IMR-90 (cell line): Measurements from ENCODE around the gene ZPBP2. TPM values are rescaled to one million over a fixed set of nuclear protein-coding genes. Genes with fewer than 3 reads are reported as not detected.

Experiments
- ATAC-seq: fragments of 200-7000 bp; cut with Tn5 transposase; 2 replicates; pipeline ENCODE4 v1.9.1; 2020; ENCODE audit warnings: low read depth, mild to moderate bottlenecking, moderate library complexity
- BruUV-seq: library from RNA; stranded (reverse); fragments of 400-500 nt; replicated peaks from 2 replicates; lab custom pipeline; 2021; lab: Mats Ljungman, UMichigan
- CTCF ChIA-PET: fragments of 300-600 bp; formaldehyde crosslinking; extraction: SDS; loops from one replicate; lab custom pipeline; 2021; ENCODE audit warnings: antibody characterized with exemption; lab: Yijun Ruan, JAX
- POLR2A ChIA-PET: fragments of 300-600 bp; sonication (Branson Sonifier 250); formaldehyde crosslinking; loops from one replicate; lab custom pipeline; 2022; ENCODE audit warnings: antibody characterized with exemption; ENCODE audit not compliant: unreplicated experiment; lab: Charles Lee
- DNase-seq: peaks from one replicate; pipeline ENCODE4 v3.0.0; 2013
- H2AFZ ChIP-seq: replicated peaks from 2 replicates; pipeline ENCODE3; 2013; ENCODE audit warnings: low read length, mild to moderate bottlenecking; ENCODE audit not compliant: poor library complexity
- H2AK5ac ChIP-seq: 2 replicates; pipeline ENCODE4 v1.6.1; 2013; ENCODE audit warnings: low read depth, low read length, inconsistent platforms
- H2AK9ac ChIP-seq: replicated peaks from 2 replicates; pipeline ENCODE3; 2013; ENCODE audit warnings: mild to moderate bottlenecking, low read depth, low read length, moderate library complexity; ENCODE audit not compliant: poor library complexity
- H2BK120ac ChIP-seq: 2 replicates; pipeline ENCODE4 v1.6.1; 2013; ENCODE audit warnings: low read depth, low read length, inconsistent platforms
- H2BK15ac ChIP-seq: 3 replicates; pipeline ENCODE4 v1.6.1; 2013; ENCODE audit warnings: low read depth, low read length, inconsistent platforms
- H2BK20ac ChIP-seq: 2 replicates; pipeline ENCODE4 v1.6.1; 2013; ENCODE audit warnings: low read depth, mild to moderate bottlenecking, inconsistent platforms, low read length, moderate library complexity
- H2BK5ac ChIP-seq: 2 replicates; pipeline ENCODE4 v1.6.1; 2013; ENCODE audit warnings: mild to moderate bottlenecking, low read depth, low read length, inconsistent platforms; ENCODE audit not compliant: poor library complexity, severe bottlenecking
- H3K14ac ChIP-seq: replicated peaks from 2 replicates; pipeline ENCODE4 v1.6.1; 2013; ENCODE audit warnings: low read depth, low read length, inconsistent platforms
- H3K18ac ChIP-seq: 2 replicates; pipeline ENCODE4 v1.6.1; 2013; ENCODE audit warnings: low read depth, low read length, control low read depth
- H3K23ac ChIP-seq: 2 replicates; pipeline ENCODE4 v1.6.1; 2013; ENCODE audit warnings: low read depth, low read length, inconsistent platforms
- H3K27ac ChIP-seq: 2 replicates; pipeline ENCODE4 v1.5.1; 2013; ENCODE audit warnings: mild to moderate bottlenecking, control low read depth, low read length; ENCODE audit not compliant: insufficient read depth
- H3K27me3 ChIP-seq: 2 replicates; pipeline ENCODE4 v1.6.1; 2013; ENCODE audit warnings: low read length; ENCODE audit not compliant: control insufficient read depth, insufficient read depth
- H3K36me3 ChIP-seq: 2 replicates; pipeline ENCODE4 v1.6.1; 2013; ENCODE audit warnings: low read length, mixed read lengths; ENCODE audit not compliant: control insufficient read depth, insufficient read depth
- H3K4ac ChIP-seq: 2 replicates; pipeline ENCODE4 v1.6.1; 2013; ENCODE audit warnings: low read depth, low read length, inconsistent platforms
- H3K4me1 ChIP-seq: 2 replicates; pipeline ENCODE4 v1.6.1; 2013; ENCODE audit warnings: low read length, mixed read lengths; ENCODE audit not compliant: control insufficient read depth, insufficient read depth
- H3K4me2 ChIP-seq: 2 replicates; pipeline ENCODE4 v1.6.1; 2013; ENCODE audit warnings: low read depth, mild to moderate bottlenecking, control low read depth, low read length, moderate library complexity
- H3K4me3 ChIP-seq: 2 replicates; pipeline ENCODE4 v1.5.1; 2013; ENCODE audit warnings: low read depth, mild to moderate bottlenecking, control low read depth, low read length, moderate library complexity; ENCODE audit not compliant: insufficient read depth
- H3K56ac ChIP-seq: 2 replicates; pipeline ENCODE4 v1.6.1; 2013; ENCODE audit warnings: low read length, inconsistent platforms; ENCODE audit not compliant: insufficient read depth; ENCODE audit errors: extremely low read depth
- H3K79me1 ChIP-seq, 2 experiments: 2 replicates each; pipeline ENCODE4 v1.6.1; 2013; ENCODE audit warnings: low read length in 2 of 2, inconsistent platforms in 1 of 2, low read depth in 1 of 2
- H3K9ac ChIP-seq: 2 replicates; pipeline ENCODE4 v1.6.1; 2013; ENCODE audit warnings: low read depth, low read length, control low read depth
- H3K9me1 ChIP-seq: 2 replicates; pipeline ENCODE4 v1.6.1; 2013; ENCODE audit warnings: low read length, inconsistent platforms; ENCODE audit not compliant: insufficient read depth
- H3K9me3 ChIP-seq: 2 replicates; pipeline ENCODE4 v1.6.1; 2013; ENCODE audit warnings: low read length; ENCODE audit not compliant: control insufficient read depth, insufficient read depth
- H4K20me1 ChIP-seq: 2 replicates; pipeline ENCODE4 v1.6.1; 2013; ENCODE audit warnings: low read length, inconsistent platforms; ENCODE audit not compliant: insufficient read depth
- H4K5ac ChIP-seq: 2 replicates; pipeline ENCODE4 v1.6.1; 2013; ENCODE audit warnings: mild to moderate bottlenecking, low read depth, low read length, control low read depth
- H4K8ac ChIP-seq, 2 experiments: 2 replicates each; pipeline ENCODE4 v1.6.1; 2013; ENCODE audit warnings: low read depth in 2 of 2, low read length in 2 of 2, control low read depth in 1 of 2, inconsistent platforms in 1 of 2
- H4K91ac ChIP-seq: 2 replicates; pipeline ENCODE4 v1.6.1; 2013; ENCODE audit warnings: low read depth, low read length, inconsistent platforms; ENCODE audit not compliant: insufficient read depth
- BHLHE40 ChIP-seq: fragments of 150-350 bp; IDR thresholded peaks from 2 replicates; pipeline ENCODE4 v1.6.1; 2016; ENCODE audit warnings: mild to moderate bottlenecking, low read depth, low read length
- CEBPB ChIP-seq: IDR thresholded peaks from 2 replicates; pipeline ENCODE4 v1.6.1; 2012; ENCODE audit warnings: low read depth, low read length, improper control_type of control experiment
- CHD1 ChIP-seq: IDR thresholded peaks from 2 replicates; pipeline ENCODE4 v1.6.1; 2012; ENCODE audit warnings: low read depth, low read length, improper control_type of control experiment
- CTCF ChIP-seq: conservative IDR thresholded peaks from 2 replicates; pipeline ENCODE4 v1.5.1; 2012; ENCODE audit warnings: mild to moderate bottlenecking, low read depth, low read length, improper control_type of control experiment
- FOS ChIP-seq: fragments of 150-350 bp; IDR thresholded peaks from 2 replicates; pipeline ENCODE4 v1.6.1; 2016; ENCODE audit warnings: low read depth, low read length
- MAFK ChIP-seq: IDR thresholded peaks from 2 replicates; pipeline ENCODE4 v1.6.1; 2012; ENCODE audit warnings: low read depth, low read length, improper control_type of control experiment
- MAZ ChIP-seq: IDR thresholded peaks from 2 replicates; pipeline ENCODE4 v1.6.1; 2012; ENCODE audit warnings: low read depth, mild to moderate bottlenecking, low read length, improper control_type of control experiment, moderate library complexity, borderline replicate concordance
- MXI1 ChIP-seq: IDR thresholded peaks from 2 replicates; pipeline ENCODE4 v1.6.1; 2012; ENCODE audit warnings: low read depth, mild to moderate bottlenecking, low read length, moderate library complexity, borderline replicate concordance
- NFE2L2 ChIP-seq: fragments of 150-350 bp; IDR thresholded peaks from 2 replicates; pipeline ENCODE4 v1.6.1; 2016; ENCODE audit warnings: low read depth, mild to moderate bottlenecking, low read length
- POLR2A ChIP-seq: IDR thresholded peaks from 2 replicates; pipeline ENCODE4 v1.6.1; 2012; ENCODE audit warnings: mild to moderate bottlenecking, low read depth, low read length
- RAD21 ChIP-seq: IDR thresholded peaks from 2 replicates; pipeline ENCODE4 v1.6.1; 2012; ENCODE audit warnings: low read length, improper control_type of control experiment
- RCOR1 ChIP-seq: IDR thresholded peaks from 2 replicates; pipeline ENCODE4 v1.6.1; 2012; ENCODE audit warnings: mild to moderate bottlenecking, low read length, improper control_type of control experiment; ENCODE audit not compliant: insufficient replicate concordance
- RFX5 ChIP-seq: IDR thresholded peaks from 2 replicates; pipeline ENCODE4 v1.8.0; 2012; ENCODE audit warnings: low read depth, mild to moderate bottlenecking, low read length, moderate library complexity
- SMC3 ChIP-seq: fragments of 150-350 bp; IDR thresholded peaks from 2 replicates; pipeline ENCODE4 v1.6.1; 2016; ENCODE audit warnings: low read depth, mild to moderate bottlenecking, antibody characterized with exemption, low read length, moderate library complexity
- USF2 ChIP-seq: fragments of 150-350 bp; IDR thresholded peaks from 2 replicates; pipeline ENCODE4 v1.6.1; 2017; ENCODE audit warnings: mild to moderate bottlenecking, antibody characterized with exemption, low read length, low read depth
- WGBS, 2 experiments: methylation state at CpG; one replicate each; pipeline versions ENCODE4 v1.1.5 to v1.1.7; 2013; ENCODE audit warnings: missing lambda C conversion rate in 2 of 2; ENCODE audit not compliant: insufficient read length in 1 of 2; ENCODE audit errors: extremely low coverage in 2 of 2; 5-methylcytosine and 5-hydroxymethylcytosine counted together
- dilution Hi-C: fragments of 300-500 bp; cut with HindIII; formaldehyde crosslinking; loops from one replicate; pipeline ENCODE4 v1.14.3; 2018; ENCODE audit warnings: low sequenced_read_pairs; ENCODE audit not compliant: unreplicated experiment
- in situ Hi-C: fragments of 300-500 bp; cut with MboI; formaldehyde crosslinking; loops from 3 replicates; pipeline ENCODE4 v1.14.3; 2019; ENCODE audit warnings: low sequenced_read_pairs, inconsistent platforms, mixed read lengths
- intact Hi-C: fragments of 100-400 bp; cut with micrococcal nuclease; formaldehyde crosslinking; loops from 2 replicates; pipeline ENCODE4 v1.10.0; 2022
- polyA plus RNA-seq, 3 experiments: library from polyadenylated mRNA; depleted of rRNA; stranded (reverse); fragments of >200 nt; gene quantifications; 2 replicates each; pipeline ENCODE4 v1.2.3, GENCODE V29; 2012; ENCODE audit warnings: low replicate concordance in 1 of 3
- total RNA-seq: library from RNA; depleted of rRNA; stranded (reverse); fragments of >200 nt; gene quantifications from 2 replicates; pipeline ENCODE4 v1.2.3, GENCODE V29; 2012

ZPBP2 gene
- total and polyA plus RNA-seq, 2 of the 4 experiments (the other 2 are of a cell fraction): not detected

- no peak overlapping the region for H2BK20ac ChIP-seq
- H3K9me1 ChIP-seq: peaks cover 24% of the 10 kb centered on the region
- no peaks in the 10 kb centered on the region for H3K9me3 ChIP-seq
- peaks cover 32% of the 10 kb centered on the region for H3K36me3 ChIP-seq
- no peak overlapping the region for H2BK15ac ChIP-seq
- no peak overlapping the region for H4K8ac ChIP-seq
- H3K27me3 ChIP-seq: no peaks in the 10 kb centered on the region
- H3K4ac ChIP-seq: 0 out of 2 replicates have a peak overlapping the region, but pooled peaks have one; percentile 13
- peaks cover 9 to 66% of the 10 kb centered on the region in 2 experiments; a peak in 3 of 4 replicates for H3K79me1 ChIP-seq
- dilution Hi-C loops: no loop called here
- no peak overlapping the region for H4K5ac ChIP-seq
- H3K14ac ChIP-seq: 0 out of 2 replicates have a peak overlapping the region, but pooled peaks have one; percentile 22
- ChIA-PET POLR2A (no interaction called here), CTCF (no interaction called here)
- ATAC-seq (no peak), DNase-seq (no peak)
- H3K4me1 ChIP-seq: peaks cover 41% of the 10 kb centered on the region
- no peak overlapping the region for H2BK5ac ChIP-seq
- H2AFZ ChIP-seq: no peak overlapping the region
- H4K91ac ChIP-seq: no peak overlapping the region
- peak overlapping the region; percentile 5; the same call in 1 of the 2 replicates for H3K9ac ChIP-seq
- H3K4me3 ChIP-seq: no peak overlapping the region
- no peak overlapping the region for H2BK120ac ChIP-seq
- peak overlapping the region; percentile 1; the same call in 1 of the 2 replicates for H2AK5ac ChIP-seq
- WGBS, 2 experiments: 90% methylated on average over 2 of the region's 11 CpGs; no CpG with 5 or more reads in 1 of the 2 experiments
- no peak overlapping the region for H3K23ac ChIP-seq
- no TSS peak for BruUV-seq
- peak overlapping the region; percentile 100; the same call in 1 of the 2 replicates for H3K4me2 ChIP-seq
- intact Hi-C loops: no loop called here
- no peak overlapping the region for H3K56ac ChIP-seq
- no peak overlapping the region for H3K18ac ChIP-seq
- H3K27ac ChIP-seq: no peak overlapping the region
- peak overlapping the region; percentile 17 for H2AK9ac ChIP-seq
- peaks cover 51% of the 10 kb centered on the region for H4K20me1 ChIP-seq
- in situ Hi-C loops: no loop called here
- TF ChIP-seq CHD1 (no peak), SMC3 (no peak), RFX5 (no peak), CTCF (no peak), FOS (no peak), RAD21 (no peak), CEBPB (no peak), MAZ (no peak), NFE2L2 (no peak), RCOR1 (no peak), BHLHE40 (no peak), USF2 (no peak), MXI1 (no peak), POLR2A (no peak), MAFK (no peak)
These were observed 57.5 kb downstream of the ZPBP2 start for GRCh38 chr17:39925282-39926134.
